Coronary artery (tissue), 2 donors: ENCODE results near the gene ACSL3.

Experiments
- DNase-seq: peaks from one replicate; pipeline ENCODE4 v3.0.0-alpha.2; 2017; ENCODE audit warnings: low spot score
- H3K27ac ChIP-seq, 2 donors: fragments of 200-600 bp; sonication (generic); one replicate each; pipeline ENCODE4 v1.5.1; 2016 to 2019
- H3K4me3 ChIP-seq: fragments of 200-600 bp; sonication (generic); 2 replicates; pipeline ENCODE4 v1.5.1; 2016; ENCODE audit warnings: mild to moderate bottlenecking, moderate library complexity
- CTCF ChIP-seq: fragments of 200-600 bp; sonication (generic); IDR thresholded peaks from one replicate; pipeline ENCODE4 v1.5.1; 2019; ENCODE audit warnings: antibody characterized with exemption

ACSL3 gene

GRCh38 chr2:222964376-222965031 is 103.7 kb downstream of the ACSL3 start:
- Histone ChIP-seq H3K4me3 (no peak overlapping the region), H3K27ac (no peak overlapping the region)
- no peak for DNase-seq
- TF ChIP-seq CTCF = no peak

- no peak for DNase-seq
- Histone ChIP-seq H3K27ac (no peak overlapping the region), H3K4me3 (no peak overlapping the region)
- TF ChIP-seq CTCF = no peak
These were observed 104.7 kb downstream of the ACSL3 start for GRCh38 chr2:222965555-222965954.

- TF ChIP-seq CTCF = no peak
These were observed 107.8 kb downstream of the ACSL3 start for GRCh38 chr2:222968550-222969155.

DNA sequence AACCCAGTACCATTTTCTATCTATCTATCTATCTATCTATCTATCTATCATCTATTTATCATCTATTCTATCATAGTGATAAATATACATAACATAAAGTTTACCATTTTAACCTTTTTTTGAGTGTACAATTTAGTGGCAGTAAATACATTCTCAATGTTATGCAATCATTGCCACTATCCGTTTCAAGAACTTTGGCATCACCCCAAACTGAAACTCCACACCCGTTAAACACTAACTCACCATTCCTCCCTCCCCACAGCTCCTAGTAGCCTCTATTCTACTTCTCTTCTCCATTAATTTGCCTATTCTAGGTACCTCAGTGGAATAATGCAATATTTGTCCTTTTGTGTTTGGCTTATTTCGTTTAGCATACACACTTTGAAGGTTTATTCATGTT is 108.7 kb downstream of the ACSL3 start:
- H3K4me3 ChIP-seq = no peak overlapping the region
- no peak for DNase-seq
- no peak for TF ChIP-seq CTCF
- H3K27ac ChIP-seq = no peak overlapping the region

More at GRCh38 chr2:222968550-222969155, 107.8 kb downstream of the ACSL3 start:
- H3K4me3 ChIP-seq = no peak overlapping the region
- DNase-seq = no peak
- H3K27ac ChIP-seq = no peak overlapping the region

DNA sequence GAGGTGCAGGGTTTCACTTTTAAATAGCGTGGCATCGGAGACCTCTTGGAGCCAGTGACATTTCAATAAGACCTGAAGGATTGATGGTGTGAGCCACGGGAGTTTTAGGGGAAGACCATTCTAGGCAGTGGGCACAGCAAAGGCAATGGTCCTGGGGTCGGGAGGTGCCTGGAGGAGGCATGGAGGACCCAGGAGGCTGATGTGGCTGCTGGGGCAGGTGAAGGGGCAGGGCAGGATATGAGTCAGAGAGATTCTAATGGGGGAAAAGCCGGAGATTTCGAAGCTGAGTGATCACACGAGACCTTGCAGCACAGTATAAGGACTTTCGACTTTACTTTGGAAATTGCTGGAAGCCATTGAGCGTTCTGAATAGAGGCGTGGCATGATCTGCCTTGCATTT is 111.6 kb downstream of the ACSL3 start:
- no peak for TF ChIP-seq CTCF
- Histone ChIP-seq H3K27ac (no peak overlapping the region), H3K4me3 (no peak overlapping the region)
- no peak for DNase-seq

DNA sequence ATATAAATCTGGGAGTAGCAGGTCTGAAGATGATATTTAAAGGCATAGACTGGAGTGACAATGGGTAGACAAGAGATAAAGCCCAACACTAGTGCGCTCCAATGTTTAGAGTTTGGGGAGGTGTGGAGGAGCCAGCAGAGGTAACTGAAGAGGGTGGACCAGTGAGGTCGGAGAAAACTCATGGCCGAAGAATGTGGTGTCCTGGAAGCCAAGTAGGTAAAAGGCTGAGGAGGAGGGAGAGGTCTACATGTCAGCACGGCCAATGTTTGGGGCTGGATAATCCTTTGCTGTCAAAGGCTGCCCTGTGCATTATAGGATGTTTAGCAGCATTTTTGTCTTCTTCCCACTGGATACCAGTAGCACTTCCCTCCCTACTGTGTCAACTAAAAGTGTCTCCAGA is 112.4 kb downstream of the ACSL3 start:
- Histone ChIP-seq H3K27ac (no peak overlapping the region), H3K4me3 (no peak overlapping the region)
- DNase-seq = no peak
- no peak for TF ChIP-seq CTCF

- Histone ChIP-seq H3K27ac (no peak overlapping the region), H3K4me3 (no peak overlapping the region)
- no peak for TF ChIP-seq CTCF
- DNase-seq = no peak
These were observed 112.9 kb downstream of the ACSL3 start for GRCh38 chr2:222973733-222974132.
